ENCODE results near the gene FXYD7.

- TF ChIP-seq TAF1 (IDR thresholded peaks at IDR 0.05; ENCODE audit: borderline replicate concordance, insufficient read depth, low read length) (no peak), FOXP2 (optimal IDR thresholded peaks at IDR 0.05; ENCODE audit: borderline replicate concordance, extremely low read depth, extremely low read length, insufficient read depth) (no peak)
Measured at GRCh38 chr19:35140207-35140961, 2.7 kb upstream of the FXYD7 start.
